Spleen (tissue), 7 donors: ENCODE measurements around the gene ROCK1.

Source experiments
- POLR2A ChIP-seq, 3 donors: fragments of 450-650 bp; IDR thresholded peaks; one replicate each; pipeline ENCODE4 v1.5.1; 2017; ENCODE audit warnings: antibody characterized with exemption in 3 of 3, mild to moderate bottlenecking in 1 of 3
- POLR2AphosphoS5 ChIP-seq, 3 donors: sonication (generic); formaldehyde crosslinking; IDR thresholded peaks; one replicate each; pipeline ENCODE4 v1.5.1; 2017; ENCODE audit warnings: antibody characterized with exemption in 3 of 3
- TF ChIP-seq, protein P1 (sequence below), 11 experiments: fragments of 200-600 bp in 7 of 11; fragments of 450-650 bp in 4 of 11; sonication (generic) in 4 of 11; IDR thresholded peaks in 8 of 11; conservative IDR thresholded peaks in 3 of 11; 1 replicate in 7 of 11; 2 replicates in 4 of 11; pipeline versions ENCODE4 v1.4.0 to v1.8.0; 2016 to 2021; ENCODE audit warnings: antibody characterized with exemption in 11 of 11, inconsistent platforms in 4 of 11, mild to moderate bottlenecking in 1 of 11
- donor health status: DM: no; HTN: no; CAD: no; lungs with moderate emphysema.
- donor health status: DM: no; HTN: no; CAD: no.
- donor health status: DM: no; HTN: no; CAD: no.

DNA sequence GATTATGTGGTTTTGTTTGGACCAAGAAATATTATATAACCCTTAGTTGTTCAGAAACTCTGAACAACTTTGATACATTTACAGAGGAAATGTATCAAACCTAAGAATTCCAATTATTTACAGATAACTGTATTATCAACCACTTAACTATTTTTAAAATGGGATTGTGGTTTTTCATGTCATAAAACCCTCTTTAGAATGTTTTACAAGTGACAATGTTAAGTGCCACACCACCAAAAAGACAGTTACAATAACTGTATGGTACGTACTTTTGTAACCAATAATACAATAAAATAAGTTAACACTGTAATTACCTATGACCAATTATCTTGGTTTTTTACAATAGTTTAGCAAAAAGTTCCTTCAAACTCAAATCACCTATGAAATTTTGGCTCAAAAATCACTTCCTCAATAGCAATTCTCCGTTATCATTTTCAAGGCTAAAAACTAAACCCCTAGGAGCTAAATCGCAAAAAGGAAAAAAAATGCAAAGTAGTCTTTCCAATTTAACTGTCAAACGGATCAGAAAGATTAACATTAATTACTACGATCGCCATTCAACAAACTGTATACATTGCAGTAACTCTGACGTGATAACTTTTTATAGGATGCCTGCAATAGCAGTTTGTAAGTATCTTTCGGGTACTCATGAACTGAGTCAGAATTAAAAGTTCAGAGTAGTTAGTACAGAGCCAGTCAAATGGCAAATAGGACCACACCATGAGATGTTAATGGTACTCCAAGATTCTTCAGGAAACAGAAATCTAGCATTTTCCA, 1.5 kb downstream of the ROCK1 start:
- TF ChIP-seq, protein P1, sequence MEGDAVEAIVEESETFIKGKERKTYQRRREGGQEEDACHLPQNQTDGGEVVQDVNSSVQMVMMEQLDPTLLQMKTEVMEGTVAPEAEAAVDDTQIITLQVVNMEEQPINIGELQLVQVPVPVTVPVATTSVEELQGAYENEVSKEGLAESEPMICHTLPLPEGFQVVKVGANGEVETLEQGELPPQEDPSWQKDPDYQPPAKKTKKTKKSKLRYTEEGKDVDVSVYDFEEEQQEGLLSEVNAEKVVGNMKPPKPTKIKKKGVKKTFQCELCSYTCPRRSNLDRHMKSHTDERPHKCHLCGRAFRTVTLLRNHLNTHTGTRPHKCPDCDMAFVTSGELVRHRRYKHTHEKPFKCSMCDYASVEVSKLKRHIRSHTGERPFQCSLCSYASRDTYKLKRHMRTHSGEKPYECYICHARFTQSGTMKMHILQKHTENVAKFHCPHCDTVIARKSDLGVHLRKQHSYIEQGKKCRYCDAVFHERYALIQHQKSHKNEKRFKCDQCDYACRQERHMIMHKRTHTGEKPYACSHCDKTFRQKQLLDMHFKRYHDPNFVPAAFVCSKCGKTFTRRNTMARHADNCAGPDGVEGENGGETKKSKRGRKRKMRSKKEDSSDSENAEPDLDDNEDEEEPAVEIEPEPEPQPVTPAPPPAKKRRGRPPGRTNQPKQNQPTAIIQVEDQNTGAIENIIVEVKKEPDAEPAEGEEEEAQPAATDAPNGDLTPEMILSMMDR (IDR thresholded peaks at IDR 0.05 in 8 of 11, conservative IDR thresholded peaks at IDR 0.05 in 3 of 11): no peak
- TF ChIP-seq POLR2A (IDR thresholded peaks at IDR 0.05) (no peak), POLR2AphosphoS5 (IDR thresholded peaks at IDR 0.05) (no peak)
